CD4-positive, alpha-beta T cell treated with Interleukin-6 at 100 ng/mL for 8 hours (primary cell): ENCODE results near the gene LRP5.

ENCODE experiments used
- DNase-seq: peaks from one replicate; pipeline ENCODE4 v3.0.0-alpha.2; 2020; ENCODE audit warnings: mixed read lengths, low spot score

LRP5 gene

DNA sequence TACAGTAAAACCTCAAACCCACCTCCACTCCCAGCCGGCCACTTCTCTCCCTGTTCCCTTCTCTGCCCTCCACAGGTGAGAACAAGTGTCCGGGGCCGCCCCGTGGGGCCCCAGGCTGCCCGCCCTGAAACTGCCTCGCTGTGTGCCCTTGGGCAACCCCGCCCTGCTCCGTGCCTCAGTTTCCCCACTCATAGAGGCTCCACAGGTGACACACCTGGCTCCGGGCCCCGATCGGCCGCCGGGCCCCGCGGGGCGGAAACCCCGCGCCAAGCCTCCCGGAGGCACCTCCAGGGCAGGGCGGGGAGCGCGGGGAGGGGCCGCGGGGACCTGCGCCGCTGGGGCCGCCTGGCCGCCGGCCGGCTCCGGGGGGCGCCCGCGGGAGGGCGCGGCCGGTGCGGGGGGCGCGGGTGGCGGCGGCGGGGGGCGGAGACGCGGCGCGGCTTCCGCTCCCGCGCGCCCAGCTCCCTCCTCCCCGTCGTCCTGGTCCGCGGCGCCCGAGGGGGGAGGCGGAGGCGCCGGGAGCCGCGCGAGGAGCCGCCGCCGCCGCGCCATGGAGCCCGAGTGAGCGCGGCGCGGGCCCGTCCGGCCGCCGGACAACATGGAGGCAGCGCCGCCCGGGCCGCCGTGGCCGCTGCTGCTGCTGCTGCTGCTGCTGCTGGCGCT lies at the start of gene LRP5:
Gene LRP5, plus strand, starts transcription at position 475 of the 663 bp plus-strand sequence. Its CDS starts 124 bp downstream, at position 599.
- no peak for DNase-seq

GRCh38 chr11:68263444-68264035 lies 48.9 kb upstream of the LRP5 start:
- no peak for DNase-seq

- no peak for DNase-seq
Observed at GRCh38 chr11:68264244-68264643, 48.1 kb upstream of the LRP5 start.

DNA sequence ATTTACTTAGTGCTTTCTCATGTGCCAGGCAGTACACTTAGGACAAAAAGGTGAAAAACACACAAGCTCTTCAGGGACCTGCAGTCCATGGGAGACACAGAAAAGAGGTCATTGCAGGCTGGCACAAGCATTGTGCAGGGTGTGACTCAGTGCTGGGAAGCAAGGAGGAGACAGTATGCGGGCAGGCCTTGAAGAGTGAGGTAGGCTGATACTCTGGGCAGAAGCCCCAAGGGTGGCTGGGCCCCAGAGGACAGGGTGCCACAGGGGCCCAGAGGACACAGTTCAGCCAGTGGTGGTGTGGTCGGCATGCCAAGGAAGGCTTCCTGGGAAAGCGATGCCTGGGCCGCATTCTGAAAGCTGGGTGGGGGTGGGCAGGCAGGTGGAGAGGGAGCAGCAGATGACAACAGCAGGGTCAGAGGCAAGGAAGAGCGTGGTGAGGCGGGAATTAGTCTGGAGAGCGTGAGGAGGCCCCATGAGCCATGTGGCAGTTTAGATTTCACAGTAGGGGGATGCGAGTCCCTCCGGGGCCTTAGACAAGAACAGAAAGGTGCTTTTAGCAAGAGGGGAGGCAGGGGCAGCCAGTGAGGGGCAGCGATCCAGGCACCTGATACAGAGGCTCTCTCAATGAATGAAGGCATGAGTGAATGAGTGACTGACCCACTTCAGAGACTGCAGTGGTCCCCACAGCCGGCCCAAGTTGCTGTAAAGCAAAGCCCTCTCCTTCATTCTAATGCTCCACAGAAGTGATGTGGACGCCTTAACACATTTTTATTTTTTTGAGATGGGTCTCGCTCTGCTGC lies 47.5 kb upstream of the LRP5 start:
- no peak for DNase-seq

GRCh38 chr11:68266121-68266891 lies 46.1 kb upstream of the LRP5 start:
- DNase-seq: no peak

DNA sequence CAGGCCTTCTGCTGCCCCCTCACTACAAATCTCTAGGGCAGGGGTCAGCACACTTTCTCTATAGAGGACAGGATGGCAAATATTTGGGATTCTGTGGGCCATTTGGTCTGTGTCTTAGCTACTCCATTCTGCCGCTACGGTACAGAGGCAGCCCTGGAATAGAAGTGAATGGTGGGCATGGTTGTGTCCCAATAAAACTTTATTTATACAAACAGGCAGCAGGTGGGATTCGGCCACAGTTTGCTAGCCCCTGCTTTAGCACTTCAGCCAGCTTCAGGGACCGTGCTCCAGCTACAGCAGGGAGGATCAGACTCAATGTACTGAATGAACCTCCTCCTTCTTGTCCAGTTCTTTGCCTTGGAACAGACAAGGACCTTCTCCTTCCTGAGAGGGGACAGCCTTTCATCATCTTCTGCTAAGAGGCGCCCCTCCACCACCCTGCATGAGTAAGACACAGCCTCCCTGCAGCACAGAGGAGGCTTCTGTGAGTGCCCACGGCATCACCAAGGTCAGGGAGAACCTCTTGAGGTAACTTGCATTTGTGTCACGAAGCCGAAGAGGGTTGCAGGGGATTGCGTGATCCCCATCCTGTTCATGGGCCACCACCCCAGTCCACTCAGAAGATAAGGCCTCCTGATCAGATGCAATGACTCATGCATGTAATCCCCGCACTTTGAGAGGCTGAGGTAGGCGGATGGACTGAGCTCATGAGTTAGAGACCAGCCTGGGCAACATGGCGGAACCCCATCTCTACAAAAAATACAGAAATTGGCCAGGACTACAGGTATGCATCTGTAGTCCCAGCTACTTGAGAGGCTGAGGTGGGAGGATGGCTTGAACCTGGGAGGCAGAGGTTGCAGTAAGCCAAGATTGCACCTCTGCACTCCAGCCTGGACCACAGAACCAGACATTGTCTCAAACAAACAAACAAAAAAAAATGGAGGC lies 45.2 kb upstream of the LRP5 start:
- no peak for DNase-seq

GRCh38 chr11:68267881-68268240 lies 44.5 kb upstream of the LRP5 start:
- DNase-seq: no peak

DNA sequence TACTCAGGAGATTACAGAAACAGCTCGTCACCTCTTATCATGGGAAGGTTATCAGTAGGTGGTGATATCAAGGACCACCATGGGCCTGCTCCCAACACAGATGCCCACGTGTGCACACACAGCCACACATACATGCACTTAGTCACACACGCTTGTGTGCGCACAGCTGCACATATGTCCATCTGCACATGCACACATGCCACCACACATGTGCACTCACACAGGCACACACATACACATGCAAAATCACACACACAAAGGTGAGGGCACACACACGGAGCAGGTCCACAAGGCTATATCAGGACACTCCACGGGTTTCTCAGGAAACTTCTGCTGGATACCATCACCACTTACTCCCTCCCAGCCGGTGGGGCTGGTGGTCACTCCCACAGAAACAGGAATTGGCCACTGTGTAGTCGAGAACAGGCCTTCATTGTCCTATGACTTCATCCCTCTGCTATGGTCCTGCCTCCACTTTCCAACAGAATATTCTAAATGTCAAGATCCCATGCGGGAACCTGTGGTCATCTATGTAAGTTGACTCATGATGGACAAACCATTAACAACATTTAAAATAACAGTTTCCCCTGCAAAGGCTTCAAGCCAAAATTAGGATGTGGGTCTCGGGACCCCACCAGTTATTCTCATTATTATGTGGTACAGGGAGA lies 42.8 kb upstream of the LRP5 start:
- no peak for DNase-seq

DNA sequence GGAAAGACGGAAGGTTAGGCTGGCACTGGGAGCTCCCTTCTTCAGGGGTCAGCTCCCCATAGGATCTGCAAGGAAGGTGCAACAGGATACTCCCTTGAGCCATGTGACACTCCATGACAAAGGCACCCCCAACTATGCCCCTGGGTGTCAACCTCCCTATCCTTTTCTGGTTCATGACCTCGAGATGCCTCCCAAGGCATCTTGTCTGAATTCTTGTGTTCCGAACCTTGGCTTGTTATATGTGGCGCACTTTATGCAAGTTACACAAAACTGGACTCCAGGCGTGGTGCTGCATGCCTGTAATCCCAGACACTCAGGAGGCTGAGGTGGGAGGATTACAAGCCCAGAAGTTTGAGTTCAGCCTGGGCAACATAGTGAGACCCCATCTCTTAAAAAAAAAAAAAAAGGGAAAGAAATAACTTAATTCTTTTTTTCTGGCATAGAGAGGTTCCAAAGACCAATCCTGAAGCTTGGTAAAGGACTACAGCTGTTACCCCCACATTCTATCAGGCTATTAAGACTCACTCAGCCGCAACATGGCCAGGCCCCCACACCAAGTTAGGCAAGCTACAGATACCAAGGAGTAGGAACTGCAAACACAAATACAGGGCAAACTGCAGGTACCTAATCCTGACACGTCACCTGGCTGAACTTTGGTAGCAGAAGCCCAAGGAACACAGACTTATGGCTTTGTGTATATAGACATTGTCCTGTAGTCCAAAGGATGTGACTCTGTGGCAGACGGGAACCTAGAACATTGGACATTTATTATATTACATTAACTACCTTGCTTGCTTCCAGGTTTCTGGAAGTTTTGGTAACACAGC lies 42.0 kb upstream of the LRP5 start:
- no peak for DNase-seq

- peak; percentile 53 for DNase-seq
Observed at GRCh38 chr11:68271023-68271780, 41.2 kb upstream of the LRP5 start.

GRCh38 chr11:68271781-68272608 lies 40.4 kb upstream of the LRP5 start, which contains the start of gene C11orf24:
C11orf24 (minus strand) TSS chr11:68271973; CDS start chr11:68263767, 8,206 bp downstream.
- DNase-seq: peak; percentile 93

- no peak for DNase-seq
Observed at GRCh38 chr11:68273026-68273738, 39.2 kb upstream of the LRP5 start.

DNA sequence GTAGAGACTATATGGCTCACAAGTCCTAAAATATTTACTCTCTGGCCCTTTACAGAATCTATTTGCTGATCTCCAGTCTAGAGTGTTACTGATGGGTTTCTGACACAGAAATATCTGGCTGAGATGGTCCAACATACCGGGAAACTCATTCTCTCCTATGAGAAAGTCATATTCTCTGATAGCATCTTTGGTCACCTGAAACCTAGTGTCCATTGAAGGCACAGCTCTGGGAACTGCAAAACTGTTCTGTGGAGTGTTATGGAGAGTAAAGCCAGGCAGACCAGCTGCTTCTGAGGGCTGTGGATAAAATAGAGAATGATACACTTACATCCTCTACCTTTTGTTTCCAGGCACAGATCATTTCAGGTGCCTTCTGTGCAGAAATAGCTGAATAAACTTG lies 38.1 kb upstream of the LRP5 start:
- DNase-seq: no peak

GRCh38 chr11:68275721-68276507 lies 36.5 kb upstream of the LRP5 start:
- no peak for DNase-seq

- no peak for DNase-seq
Observed at GRCh38 chr11:68276861-68277260, 35.5 kb upstream of the LRP5 start.

- DNase-seq: no peak
Observed at GRCh38 chr11:68279676-68280075, 32.7 kb upstream of the LRP5 start.
